NCI-H146 treated with DMSO at 0.1 percent for 48 hours (cell line): ENCODE data around the gene MT2A.
"Not testable (repeated sequence)": the region's sequence is repeated elsewhere in the genome, so short reads cannot be mapped to it uniquely, and the experiment has no call there.

Experiments
- DNase-seq: peaks from one replicate; lab custom pipeline; 2025; ENCODE audit not compliant: unreplicated experiment; lab: John Stamatoyannopoulos, UW

MT2A gene

DNA sequence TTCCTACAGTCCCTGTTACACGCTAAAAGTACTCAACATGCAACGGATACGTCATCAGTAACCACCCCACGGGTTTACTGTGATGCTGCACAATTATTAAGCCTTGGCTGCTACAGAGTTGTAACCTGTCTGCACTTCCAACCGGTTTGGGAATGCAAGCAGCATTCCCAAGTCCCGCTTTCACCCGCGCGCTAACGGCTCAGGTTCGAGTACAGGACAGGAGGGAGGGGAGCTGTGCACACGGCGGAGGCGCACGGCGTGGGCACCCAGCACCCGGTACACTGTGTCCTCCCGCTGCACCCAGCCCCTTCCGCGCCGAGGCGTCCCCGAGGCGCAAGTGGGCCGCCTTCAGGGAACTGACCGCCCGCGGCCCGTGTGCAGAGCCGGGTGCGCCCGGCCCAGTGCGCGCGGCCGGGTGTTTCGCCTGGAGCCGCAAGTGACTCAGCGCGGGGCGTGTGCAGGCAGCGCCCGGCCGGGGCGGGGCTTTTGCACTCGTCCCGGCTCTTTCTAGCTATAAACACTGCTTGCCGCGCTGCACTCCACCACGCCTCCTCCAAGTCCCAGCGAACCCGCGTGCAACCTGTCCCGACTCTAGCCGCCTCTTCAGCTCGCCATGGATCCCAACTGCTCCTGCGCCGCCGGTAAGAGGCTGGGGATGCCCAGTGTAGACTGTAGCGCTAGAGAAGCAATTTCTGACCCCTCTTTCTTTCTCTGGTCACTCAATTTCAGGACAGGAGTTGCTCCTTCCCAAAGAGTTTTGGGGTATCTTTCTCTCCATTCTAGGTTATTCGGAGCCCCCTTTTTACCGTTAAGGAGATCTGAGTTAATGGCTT lies at the start of gene MT2A:
TSS of gene MT2A (plus strand) at position 542 of the 833 bp plus-strand sequence. CDS start at position 614, 72 bp downstream.
- peak; percentile 83 for DNase-seq

- DNase-seq, result no peak
These were observed 49.3 kb upstream of the MT2A start for GRCh38 chr16:56559109-56559508.

DNA sequence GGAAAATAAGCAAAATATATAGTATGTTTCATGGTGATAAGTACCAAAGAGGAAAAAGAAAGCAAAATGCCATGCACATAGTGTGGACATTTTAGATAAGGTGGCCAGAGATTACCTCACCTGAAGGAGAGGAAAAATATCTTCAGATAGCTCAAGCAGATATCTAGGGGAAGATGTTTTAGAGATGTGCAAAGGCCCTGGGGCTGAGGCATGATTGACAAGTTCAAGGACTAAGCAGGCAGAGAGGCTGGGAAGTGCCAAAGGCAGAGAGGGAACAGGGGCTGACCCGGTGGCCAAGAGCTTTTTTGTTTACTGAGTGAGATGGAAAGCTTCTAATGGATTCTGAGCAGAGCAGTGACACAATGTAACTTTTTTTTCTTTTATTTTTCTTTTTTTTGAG lies 47.9 kb upstream of the MT2A start:
- no peak for DNase-seq

- DNase-seq, result no peak
These were observed 47.3 kb upstream of the MT2A start for GRCh38 chr16:56561126-56561525.

DNA sequence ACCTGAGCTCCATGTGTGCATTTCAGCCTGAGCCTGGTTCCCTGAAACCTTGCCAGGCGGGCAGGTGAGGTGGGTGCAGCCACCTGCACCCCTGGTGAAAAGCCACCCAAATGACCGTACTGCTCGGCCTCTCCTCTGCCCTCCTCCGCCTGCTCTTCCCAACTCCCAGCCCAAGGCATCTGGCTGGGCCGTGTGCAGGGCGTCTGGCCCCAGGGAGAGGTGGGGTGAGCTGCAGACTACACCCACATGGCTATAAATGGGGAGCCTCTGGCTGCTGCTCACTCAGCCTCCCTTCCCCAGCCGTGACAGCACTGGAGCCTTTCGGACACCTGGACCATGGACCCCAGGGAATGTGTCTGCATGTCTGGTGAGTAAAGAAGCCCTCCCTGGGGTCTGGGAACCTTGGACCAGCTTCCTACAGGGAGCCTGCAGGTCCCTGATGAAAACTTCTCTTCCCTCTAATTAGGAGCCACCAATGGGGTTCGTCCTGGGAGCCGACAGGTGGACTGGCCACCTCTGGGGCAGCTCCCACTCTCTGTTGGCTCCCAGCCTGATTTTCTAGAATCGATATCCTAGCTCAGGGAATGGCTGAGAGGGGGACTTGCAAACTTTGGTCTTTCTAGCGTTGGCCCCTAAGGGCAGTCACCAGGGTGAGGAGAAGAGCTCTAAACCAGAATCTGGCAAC lies 43.4 kb upstream of the MT2A start, which contains the start of gene MT4:
TSS of gene MT4 (plus strand) at position 281 of the 685 bp plus-strand sequence. CDS start at position 337, 56 bp downstream.
- no peak for DNase-seq

- no peak for DNase-seq
These were observed 38.4 kb upstream of the MT2A start for GRCh38 chr16:56569971-56570370.

DNA sequence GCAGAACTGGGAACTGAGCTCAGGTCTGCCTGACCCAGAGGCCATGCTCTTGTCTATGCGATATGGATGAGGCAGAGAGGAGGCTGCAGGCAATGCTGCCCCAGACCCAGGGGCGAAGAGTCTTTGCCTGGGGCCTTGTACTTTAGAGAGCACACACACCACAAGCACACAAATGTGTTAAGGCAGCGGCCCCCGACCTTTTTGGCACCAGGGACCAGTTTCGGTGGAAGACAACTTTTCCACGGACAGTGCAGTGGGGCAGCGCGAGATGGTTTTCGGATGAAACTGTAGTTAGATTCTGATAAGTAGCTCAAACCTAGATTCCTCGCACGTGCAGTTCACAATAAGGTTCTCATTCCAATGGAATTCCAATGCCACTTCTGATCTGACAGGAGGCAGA lies 36.9 kb upstream of the MT2A start:
- DNase-seq, result no peak

GRCh38 chr16:56574625-56575024 lies 33.8 kb upstream of the MT2A start:
- no peak for DNase-seq

- DNase-seq, result peak; percentile 25
These were observed 31.6 kb upstream of the MT2A start for GRCh38 chr16:56576585-56577299.

DNA sequence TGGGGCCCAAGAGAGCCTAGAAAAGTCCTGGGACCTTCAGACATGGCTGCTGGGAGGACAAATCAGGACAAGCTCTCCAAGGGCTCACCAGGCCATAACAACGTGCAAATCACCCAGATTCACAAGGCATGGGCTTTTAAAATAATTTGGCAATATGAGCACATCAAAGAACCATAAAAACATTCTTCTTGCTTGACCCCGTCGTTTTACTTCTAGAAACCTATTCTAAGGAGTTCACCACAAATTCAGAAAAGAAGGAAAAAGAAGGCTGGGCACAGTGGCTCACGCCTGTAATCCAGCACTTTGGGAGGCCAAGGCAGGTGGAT lies 31.1 kb upstream of the MT2A start:
- no peak for DNase-seq

- DNase-seq, result no peak
These were observed 27.9 kb upstream of the MT2A start for GRCh38 chr16:56580391-56581048.

- DNase-seq, result not testable (repeated sequence)
These were observed 25.5 kb upstream of the MT2A start for GRCh38 chr16:56582911-56583310.

DNA sequence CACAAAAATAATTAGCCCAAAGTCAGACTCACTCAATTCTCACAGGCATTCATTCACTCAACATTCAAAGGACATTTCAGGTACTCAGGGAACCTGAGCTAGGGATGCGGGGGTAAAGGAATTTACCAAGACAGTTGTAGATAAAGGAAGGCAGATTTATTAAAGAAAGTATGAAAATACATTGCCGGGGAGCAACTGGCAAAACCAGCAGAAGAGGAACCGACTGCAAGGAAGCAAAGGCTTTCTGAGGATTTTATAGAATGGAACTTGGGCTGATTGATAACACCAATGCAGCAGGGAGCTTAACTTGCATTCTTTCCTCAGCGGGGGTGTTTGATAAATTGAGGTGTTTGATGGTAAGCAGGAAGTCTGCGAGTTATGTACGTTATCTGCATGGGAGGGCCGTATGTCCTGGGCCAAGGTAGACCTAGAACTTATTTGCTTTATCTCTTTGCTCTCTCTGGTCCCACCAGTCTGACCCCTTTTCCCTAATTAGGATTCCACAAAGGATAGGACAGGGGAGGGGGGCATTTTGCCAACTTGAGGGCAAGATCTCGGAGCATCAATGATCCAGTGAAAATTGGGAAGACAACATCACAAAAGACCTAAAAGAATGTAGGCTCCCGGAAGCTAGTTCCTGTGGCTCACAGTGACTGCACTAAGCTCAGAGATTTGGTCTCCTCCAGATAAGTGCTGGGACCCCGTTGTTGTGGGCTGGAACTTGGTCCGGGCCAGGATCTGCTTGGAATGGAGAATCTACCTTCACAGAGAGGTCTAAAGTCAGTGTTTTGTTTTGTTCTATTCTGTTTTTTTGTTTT lies 24.8 kb upstream of the MT2A start:
- no peak for DNase-seq

DNA sequence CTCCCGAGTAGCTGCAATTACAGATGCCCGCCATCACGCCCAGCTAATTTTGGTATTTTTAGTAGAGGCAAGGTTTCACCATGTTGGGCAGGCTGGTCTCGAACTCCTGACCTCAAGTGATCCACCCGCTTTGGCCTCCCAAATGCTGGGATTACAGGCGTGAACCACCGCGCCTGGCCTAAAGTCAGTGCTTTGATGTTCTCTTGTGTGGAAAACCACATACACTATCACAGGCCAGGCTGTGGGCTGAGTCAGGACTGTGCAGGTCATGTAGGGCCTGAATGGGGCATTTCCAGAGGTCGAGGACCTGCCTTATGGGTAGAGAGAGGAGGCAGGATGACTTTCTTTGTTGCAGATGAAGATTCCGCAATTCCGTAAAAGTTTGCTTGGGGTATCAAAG lies 24.1 kb upstream of the MT2A start:
- no peak for DNase-seq

DNA sequence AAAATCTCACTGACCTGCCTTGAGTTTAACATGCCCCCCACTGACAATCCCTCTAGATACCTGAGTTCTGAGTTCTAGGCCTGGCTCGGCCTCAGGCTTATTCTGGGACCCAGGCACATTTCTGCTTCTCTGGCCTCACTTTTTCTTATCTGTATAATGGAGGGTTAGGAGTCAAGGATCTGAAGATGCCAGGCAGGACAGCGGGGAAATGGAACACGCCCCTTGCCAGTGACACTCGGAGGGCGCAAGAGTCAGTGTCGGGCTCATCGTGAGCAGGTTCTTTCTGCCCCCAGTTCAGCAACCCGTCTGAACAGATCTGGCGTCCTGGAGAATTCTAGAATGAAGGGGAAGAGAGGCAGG lies 19.6 kb upstream of the MT2A start:
- no peak for DNase-seq

- DNase-seq, result peak; percentile 28
These were observed 19.0 kb upstream of the MT2A start, which contains the start of gene MT3 for GRCh38 chr16:56589141-56590039. MT3 (plus strand) TSS chr16:56589528; CDS start chr16:56589591, 63 bp downstream.

GRCh38 chr16:56591377-56592060 lies 16.9 kb upstream of the MT2A start:
- DNase-seq, result no peak

- DNase-seq, result no peak
These were observed 14.7 kb upstream of the MT2A start for GRCh38 chr16:56593573-56594291.
